GM18499 (cell line): ENCODE measurements around the gene STMN3.
"Not testable (repeated sequence)": the region's sequence is repeated elsewhere in the genome, so short reads cannot be mapped to it uniquely, and the experiment has no call there.

ENCODE experiments used
- ATAC-seq: cut with Tn5 transposase; IDR thresholded peaks from one replicate; pipeline ENCODE4 v1.9.1; 2021; ENCODE audit warnings: moderate number of reproducible peaks; ENCODE audit not compliant: insufficient read depth, unreplicated experiment

The STMN3 gene

DNA sequence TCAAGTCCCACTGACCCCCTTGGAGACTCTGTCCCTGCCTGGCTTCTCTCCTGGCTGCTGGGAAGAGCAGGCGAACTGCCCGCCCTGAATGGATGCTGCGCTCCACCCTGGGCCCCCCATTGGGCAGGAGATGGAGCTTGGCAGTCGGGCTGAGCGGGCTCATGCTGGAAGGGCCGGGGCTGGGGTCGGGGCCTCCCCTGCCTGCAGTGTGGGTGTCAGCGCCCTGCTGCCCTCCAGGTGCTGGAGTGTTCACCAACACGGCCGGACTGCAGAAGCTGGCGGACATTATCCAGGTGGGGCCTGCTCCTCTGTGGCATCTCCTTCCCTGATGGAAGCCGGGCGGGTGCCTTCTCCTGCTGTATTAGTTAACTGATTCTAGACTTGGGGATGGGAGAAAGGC lies 27.2 kb upstream of the STMN3 start:
- ATAC-seq: no peak

DNA sequence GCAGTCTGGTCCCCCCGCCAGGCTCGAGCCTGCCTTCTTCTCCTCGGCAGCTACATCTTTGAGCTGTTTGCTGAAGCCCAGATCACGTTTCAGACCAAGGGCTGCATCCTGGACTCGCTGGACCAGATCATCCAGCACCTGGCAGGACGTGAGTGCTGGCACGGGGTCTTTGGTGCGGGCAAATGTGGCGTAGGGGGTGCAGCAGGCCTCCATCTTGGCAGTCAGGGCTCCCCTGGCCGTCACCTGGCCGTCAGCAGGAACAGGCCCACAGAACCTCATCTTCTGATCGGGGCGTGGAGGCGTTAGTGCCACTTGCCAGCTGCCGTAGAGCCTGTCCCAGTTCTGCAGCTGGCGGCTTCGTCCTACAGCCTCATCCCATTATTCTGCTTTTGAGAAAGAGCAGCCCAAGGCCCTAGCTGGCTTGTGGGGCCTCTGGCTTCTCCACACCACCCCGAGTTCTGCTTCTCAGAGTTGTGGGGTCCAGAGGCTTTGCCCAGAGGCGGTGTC lies 26.6 kb upstream of the STMN3 start:
- no peak for ATAC-seq

DNA sequence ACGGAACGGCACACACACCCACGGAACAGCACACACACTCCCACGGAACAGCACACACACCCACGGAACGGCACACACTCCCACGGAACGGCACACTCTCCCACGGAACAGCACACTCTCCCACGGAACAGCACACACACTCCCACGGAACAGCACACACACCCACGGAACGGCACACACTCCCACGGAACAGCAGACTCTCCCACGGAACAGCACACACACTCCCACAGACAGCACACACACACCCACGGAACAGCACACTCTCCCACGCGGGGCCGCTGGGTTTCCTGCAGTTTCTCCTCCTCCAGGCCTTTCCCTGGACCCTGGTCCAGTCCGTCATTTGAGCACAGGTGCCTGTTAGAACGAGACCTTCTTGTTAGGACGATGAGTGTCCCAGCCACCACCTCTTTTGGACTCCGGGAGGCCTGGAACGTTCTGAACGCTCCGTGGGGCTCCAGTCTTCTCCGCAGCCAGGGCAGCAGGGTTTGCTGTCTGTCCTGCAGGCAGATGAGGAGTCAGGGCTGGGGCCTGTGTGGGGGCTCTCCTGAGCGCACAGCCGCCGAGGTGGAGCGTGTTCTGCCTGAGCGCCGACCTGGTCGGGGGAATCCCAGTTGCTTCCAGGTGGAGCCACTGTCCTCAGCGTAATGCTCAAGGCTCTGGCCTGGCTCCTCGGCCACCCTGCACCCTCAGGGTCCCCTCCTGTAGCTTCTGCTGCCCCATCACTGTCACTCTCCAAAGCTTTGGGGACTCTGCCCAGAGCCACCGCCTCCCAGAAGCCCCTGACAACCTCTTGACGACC lies 25.6 kb upstream of the STMN3 start:
- no peak for ATAC-seq

DNA sequence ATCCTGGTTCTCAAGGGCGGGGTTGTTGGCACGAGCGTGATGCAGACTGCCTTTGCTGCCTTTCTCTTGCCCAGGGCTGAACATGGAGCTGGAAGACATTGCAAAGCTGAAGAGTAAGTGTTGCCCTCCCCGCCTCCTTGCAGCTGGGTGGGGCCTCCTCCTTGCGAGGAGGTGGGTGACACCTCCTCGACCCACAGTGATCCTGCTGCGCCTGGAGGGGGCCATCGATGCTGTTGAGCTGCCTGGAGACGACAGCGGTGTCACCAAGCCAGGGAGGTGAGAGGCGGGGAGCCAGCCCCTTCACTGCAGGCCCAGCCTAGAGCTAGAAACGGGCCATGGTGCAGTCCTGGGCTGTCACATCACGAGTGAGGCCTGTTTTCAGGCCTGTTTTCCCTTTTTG lies 24.8 kb upstream of the STMN3 start:
- ATAC-seq: no peak

DNA sequence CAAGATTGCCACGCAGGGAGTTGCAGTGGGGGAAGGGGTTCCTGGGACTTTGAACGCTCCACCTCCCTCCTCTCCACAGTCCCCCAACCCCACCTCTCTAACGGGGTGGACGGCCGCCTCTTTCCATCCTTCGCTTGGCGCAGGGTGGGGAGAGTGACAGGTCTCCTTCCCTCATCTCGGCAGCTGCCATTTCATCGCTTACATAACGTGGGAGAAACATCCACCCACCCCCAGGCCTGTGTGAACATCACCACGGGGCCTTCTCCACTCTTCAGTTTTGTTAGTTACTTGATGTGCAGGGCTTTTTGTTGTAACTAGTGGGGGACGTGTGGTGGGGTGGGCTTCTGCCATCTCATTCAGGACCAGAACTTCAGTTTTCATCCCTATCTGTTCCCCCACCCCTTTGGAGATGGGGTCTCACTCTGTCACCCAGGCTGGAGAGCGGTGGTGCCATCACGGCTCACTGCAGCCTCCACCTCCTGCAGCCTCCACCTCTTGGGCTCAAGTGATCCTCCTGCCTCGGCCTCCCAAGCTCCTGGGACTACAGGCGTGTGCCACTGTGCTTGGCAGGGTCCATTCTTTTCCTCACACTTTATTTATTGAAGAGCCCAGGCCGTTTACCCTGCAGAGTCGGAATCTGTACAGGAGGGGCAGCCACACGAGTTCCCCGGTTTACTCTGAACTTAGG lies 22.6 kb upstream of the STMN3 start:
- no peak for ATAC-seq

DNA sequence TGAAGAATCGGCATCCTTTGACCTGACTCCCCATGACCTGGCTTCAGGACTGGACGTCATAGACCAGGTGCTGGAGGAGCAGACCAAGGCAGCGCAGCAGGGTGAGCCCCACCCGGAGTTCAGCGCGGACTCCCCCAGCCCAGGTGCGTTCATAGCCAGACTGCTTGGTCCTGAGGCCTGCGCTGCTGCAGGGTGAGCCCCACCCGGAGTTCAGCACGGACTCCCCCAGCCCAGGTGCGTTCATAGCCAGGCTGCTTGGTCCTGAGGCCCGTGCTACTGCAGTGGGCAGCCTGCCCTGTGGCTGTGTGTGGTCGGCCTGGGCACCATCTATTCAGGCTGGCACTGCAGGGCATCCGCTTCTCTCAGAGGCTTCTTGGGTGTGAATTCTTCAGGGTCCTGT lies 20.7 kb upstream of the STMN3 start:
- no peak for ATAC-seq

DNA sequence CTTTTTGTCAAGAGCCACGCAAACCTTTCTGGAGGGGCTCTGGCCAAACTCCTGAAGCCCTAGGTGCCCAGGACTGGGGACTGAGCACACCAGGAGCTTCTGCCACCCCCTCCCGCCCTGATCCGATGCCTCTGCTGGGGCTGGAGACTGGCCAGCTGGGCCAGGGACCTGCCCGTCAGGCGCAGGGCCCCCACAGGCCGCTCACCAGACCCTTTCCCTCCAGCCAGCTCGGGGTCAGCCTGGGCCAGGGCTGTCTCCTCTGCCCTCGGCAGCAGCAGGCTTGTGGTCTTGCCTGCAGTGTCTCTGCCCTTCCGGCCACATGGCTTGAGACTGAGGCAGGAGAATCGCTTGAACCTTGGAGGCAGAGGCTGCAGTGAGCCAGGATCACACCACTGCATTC lies 19.4 kb upstream of the STMN3 start:
- no peak for ATAC-seq

DNA sequence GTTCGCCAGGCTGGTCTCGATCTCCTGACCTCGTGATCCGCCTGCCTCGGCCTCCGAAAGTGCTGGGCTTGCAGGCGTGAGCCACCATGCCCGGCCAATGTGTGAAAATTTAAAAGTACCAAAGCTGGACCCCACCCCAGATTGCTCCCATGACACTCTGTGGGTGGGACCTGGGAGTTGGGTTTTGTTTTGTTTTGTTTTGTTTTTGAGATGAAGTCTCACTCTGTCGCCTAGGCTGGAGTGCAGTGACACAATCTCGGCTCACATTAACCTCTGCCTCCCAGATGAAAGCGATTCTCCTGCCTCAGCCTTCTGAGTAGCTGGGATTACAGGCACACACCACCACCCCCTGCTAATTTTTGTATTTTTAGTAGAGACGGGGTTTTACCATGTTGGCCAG lies 18.5 kb upstream of the STMN3 start:
- not testable (repeated sequence) for ATAC-seq

DNA sequence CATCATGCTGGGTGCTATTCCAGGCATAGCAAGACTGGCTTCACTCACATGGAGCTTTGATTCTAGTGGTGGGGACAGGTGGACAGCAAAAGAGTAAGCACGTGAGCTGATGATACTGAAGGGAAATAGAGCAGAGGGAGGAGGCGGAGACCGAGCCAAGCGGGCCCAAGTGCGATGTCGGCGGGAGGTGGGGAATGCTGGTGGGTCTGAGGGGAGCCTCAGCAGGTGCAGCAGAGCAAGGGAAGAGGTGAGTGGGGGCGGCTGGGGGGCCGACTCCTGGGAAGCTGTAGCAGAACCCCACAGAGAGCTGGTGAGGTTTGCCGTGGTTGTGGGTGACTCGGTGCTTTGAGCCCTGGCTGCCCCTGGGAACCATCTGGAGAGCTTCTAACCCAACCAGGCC lies 15.1 kb upstream of the STMN3 start:
- no peak for ATAC-seq

DNA sequence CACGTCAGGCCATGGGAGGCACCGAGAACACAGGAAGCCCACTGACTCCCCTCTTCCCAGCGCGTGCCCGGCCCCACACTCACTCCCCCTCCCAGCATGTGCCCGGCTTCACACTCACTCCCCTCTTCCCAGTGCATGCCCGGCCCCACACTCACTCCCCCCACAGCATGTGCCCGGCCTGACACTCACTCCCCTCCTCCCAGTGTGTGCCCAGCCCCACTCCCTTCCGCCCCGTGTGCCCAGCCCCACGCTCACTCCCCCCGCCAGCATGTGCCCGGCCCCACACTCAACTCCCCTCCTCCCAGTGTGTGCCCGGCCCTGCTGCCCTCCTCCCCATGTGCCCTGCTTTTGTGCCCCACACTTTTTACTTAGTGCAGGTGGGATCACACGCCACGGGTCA lies 14.6 kb upstream of the STMN3 start:
- ATAC-seq: no peak

DNA sequence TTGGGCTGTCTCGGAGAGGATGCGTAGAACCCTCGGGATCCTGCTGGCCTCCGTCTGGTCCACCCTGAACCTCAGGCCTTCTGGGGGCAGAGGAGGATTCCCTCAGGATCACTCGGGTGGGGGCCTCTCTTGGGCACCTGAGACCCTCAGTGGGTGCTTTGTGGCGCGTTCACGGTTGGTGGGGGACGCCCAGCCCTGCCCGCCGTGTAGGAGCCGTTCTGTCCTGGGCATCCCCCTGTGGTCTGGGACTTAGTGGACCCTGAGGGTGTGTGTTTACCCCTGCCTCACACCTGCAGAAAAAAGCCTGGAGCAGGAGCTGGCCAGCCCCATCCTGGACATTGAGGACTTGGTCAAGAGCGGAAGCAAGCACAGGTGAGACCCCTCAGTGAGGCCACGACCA lies 12.5 kb upstream of the STMN3 start:
- no peak for ATAC-seq

DNA sequence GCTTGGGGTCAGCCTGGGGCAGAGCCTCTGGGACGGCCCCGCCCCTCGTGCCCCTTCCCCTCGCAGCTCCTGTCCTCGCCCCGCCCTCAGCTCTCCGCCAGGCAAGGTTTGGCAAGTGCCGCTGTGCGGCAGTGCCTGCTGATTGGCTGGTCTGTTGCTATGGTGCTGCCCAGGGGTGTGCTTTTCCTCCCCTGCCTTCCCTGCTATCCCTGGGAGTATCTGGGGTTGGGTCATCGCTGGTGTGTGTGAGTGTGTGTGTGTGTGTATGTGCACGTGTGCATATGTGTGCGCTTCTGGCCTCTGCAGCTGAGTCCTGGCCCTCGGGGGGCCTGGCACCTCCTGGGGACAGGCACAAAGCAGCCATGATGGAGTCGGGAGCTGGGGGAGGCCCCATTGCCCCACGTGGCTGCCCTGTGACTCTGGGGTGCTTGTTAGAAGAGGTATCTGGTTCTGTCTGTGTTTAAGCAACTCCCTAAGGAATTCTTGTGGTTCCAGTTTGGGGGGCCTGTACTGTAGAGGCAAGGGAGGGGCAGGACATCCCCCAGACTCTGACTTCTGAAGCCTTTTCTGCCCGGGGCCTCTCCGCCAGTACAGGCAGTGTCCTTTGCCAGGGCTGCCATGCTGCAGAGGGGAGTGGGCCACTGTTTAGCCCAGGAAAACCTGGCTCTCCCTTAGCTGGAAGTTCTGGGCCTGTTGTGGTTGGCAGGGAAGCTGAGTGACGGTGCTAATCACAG lies 11.8 kb upstream of the STMN3 start:
- ATAC-seq: no peak

DNA sequence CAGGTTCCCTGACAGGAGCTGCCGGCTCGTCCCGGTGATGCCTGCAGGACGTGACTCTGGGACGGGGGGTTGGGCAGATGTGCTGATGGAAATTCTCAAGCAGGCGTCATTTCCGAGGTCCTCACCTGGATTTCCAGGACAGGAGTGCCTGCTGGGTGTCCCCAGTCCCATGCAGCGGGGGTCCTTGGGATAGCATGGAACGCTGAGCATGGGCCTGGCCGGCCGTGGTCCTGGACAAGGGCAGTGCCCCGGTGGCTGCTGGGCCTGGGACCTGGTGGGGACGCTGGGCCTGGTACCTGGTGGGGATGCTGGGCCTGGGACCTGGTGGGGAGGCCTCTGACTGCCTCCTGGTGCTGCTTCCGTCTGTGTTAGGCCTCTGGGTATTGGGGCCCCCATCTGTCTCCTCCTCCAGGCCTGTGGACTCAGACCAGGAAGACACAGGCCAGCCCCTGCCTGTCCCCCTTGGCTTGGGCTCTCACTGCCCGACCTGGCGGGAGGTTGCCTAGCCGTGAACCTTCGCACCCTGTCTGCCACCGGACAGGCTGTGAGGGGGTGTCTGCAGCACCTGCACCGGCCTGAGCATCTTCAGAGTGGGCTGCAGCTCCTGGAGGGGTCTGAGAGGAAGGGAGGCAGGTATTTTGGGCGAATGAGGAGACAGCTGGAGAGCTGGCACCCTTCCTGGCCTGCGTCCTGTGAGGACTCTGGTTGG lies 11.1 kb upstream of the STMN3 start:
- no peak for ATAC-seq

DNA sequence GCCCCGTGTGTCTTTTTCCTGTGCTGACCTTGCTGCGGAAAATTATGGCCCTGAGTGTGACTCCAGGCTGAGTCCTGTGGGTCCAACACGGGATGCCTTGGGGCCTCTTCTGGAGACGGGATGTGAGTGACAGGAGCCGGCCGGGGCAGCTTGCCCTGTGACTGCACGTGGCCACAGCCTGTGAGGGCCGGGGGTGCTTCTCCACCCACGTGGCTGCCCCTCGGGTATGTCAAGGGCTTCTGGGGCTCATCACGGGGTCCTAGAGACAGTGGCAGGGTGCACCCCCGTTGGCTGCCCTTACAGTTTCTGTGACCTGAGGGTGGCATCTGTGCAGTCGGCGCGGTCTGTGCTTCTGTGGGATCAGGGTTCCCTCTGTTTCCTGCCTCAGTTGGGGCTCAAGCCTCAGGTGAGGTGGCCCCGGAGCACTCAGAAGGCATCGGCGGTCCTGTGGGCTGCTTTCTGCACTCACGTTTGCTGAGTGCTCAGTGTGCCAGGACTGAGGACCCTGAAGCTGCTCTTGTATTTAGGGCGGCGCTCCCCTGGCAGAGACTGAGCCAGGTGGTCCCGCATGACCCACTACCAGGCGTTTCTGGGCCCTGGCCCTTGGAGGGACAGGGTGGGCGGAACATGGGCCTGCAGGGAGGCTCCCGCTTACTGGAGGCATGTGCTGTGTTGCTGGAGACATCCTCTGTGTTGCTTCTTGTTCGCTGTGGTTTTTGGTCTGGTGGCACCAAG lies 10.3 kb upstream of the STMN3 start:
- no peak for ATAC-seq

DNA sequence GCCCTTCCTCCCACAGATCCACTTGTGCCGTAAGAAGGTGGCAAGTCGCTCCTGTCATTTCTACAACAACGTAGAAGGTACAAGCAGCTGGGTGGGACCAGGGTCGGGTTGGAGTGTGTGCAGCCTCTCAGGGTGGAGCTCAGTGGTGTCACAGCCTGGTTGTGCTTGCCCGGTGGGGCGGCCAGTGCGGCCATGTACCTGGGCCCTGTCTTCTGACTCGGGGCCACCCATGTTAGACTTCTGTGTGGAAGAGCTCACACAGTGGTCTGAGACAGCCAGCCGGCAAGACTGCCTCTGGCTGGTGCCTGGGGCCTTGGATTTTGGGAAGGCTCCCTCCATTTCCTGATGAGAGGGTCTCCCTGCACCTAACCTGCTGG lies 9.6 kb upstream of the STMN3 start:
- no peak for ATAC-seq

DNA sequence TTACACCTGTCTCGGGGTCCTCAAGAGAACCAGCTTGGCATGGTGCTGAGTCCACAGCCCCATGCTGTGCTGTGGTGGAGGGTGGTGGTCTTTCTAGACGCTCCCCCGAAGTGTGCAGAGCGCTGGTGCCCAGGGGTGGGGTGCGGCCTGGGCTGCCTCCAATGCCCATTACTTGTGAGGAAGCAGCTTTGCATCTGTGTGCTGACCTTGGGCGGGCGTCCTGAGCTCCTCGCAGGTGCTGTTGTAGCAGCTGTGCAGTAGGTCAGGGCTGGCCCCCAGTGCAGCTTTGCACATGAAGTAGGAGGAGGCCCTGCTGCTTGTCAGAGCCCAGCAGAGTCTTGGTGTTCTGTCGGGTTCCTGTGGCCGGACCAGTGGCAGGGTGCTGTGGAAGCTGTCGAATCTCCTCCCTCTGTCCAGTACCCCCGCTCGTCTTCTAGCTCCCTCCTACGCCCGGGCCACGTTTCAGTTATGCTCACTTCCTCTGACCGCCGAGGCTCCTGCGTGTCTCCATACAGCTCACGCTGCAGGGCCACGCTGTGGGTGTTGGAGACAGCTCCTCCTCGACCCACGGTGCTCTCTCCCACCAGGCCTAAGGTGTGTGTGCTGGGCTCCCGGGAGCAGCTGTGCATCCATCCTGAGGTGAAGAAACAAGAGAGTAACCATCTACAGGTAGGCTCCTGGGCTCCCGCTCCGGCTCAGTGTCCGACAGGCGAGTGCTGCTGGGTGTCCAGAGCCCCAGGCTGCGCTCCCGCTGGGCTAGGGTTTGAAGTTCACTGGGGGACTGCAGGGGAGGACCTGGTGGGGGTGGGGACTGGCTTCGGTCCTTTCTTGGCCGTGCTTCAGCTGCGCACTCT lies 9.0 kb upstream of the STMN3 start:
- ATAC-seq: no peak

DNA sequence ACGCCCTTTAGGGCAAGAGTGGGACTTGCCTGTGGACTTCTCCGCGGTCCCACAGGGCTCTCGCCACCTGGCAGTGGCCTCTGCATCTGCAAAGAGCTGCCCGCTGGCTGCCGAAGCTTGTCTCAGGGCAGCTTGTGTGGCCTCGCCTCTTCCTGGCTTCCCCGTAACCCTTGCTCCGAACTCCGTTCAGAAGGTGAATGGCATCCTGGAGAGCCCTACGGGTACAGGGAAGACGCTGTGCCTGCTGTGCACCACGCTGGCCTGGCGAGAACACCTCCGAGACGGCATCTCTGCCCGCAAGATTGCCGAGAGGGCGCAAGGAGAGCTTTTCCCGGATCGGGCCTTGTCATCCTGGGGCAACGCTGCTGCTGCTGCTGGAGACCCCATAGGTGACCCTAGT lies 7.9 kb upstream of the STMN3 start:
- no peak for ATAC-seq

DNA sequence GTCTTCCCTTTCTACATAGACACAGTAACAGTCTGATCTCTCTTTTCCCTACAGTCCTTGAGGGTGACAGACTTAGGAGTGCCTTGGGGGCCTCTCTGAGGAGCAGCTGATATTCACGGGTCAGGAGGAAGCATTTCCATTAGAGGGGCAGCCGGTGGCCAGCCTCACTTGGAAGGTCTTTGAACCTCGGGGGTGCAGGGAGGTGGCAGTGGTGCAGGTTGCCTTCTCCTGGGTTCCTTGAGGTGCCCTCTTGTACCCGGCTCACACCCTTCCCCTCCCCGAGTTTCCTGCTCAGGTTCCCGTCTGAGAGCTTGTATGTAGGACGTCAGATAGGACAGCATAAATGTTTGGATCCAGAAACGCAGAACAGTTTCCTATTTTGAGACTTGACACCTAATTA lies 7.4 kb upstream of the STMN3 start:
- no peak for ATAC-seq

DNA sequence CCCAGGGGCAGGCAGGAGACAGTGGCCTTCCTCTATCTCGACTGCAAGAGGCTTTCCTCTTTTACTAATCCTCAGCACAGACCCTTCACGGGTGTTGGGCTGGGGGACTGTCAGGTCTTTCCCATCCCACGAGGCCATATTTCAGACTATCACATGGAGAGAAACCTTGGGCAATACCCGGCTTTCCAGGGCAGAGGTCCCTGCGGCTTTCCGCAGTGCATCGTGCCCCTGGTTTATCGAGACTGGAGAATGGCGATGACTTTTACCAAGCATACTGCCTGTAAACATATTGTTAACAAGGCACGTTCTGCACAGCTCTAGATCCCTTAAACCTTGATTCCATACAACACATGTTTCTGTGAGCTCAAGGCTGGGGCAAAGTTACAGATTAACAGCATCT lies 7.0 kb upstream of the STMN3 start:
- not testable (repeated sequence) for ATAC-seq
